Breast epithelium (tissue), 3 donors: ENCODE measurements around the gene ASXL1.

Experiments used
- CTCF ChIP-seq, 3 donors: fragments of 450-650 bp; IDR thresholded peaks; one replicate each; pipeline ENCODE4 v1.5.1; 2016 to 2017; ENCODE audit warnings: antibody characterized with exemption in 3 of 3, mild to moderate bottlenecking in 3 of 3, moderate library complexity in 3 of 3
- POLR2A ChIP-seq: fragments of 450-650 bp; IDR thresholded peaks from one replicate; pipeline ENCODE4 v1.6.1; 2016; ENCODE audit warnings: antibody characterized with exemption, mild to moderate bottlenecking, moderate library complexity

GRCh38 chr20:32362901-32363364 is 4.8 kb downstream of the ASXL1 start:
- TF ChIP-seq CTCF (IDR thresholded peaks at IDR 0.05) (no peak), POLR2A (no peak)
